MM.1S (cell line): ENCODE results near the gene GLIPR1L1.

ENCODE experiments used
- EZH2 ChIP-seq: fragments of 300-600 bp; sonication (generic); optimal IDR thresholded peaks from 2 replicates; pipeline ENCODE3; 2017; ENCODE audit warnings: low read depth, mild to moderate bottlenecking, antibody characterized with exemption, low read length, mixed read lengths
- TF ChIP-seq, protein P1 (sequence below): fragments of 300-600 bp; sonication (generic); IDR thresholded peaks from 2 replicates; pipeline ENCODE4 v1.5.1; 2016; ENCODE audit warnings: antibody characterized with exemption, low read length, mixed read lengths

DNA sequence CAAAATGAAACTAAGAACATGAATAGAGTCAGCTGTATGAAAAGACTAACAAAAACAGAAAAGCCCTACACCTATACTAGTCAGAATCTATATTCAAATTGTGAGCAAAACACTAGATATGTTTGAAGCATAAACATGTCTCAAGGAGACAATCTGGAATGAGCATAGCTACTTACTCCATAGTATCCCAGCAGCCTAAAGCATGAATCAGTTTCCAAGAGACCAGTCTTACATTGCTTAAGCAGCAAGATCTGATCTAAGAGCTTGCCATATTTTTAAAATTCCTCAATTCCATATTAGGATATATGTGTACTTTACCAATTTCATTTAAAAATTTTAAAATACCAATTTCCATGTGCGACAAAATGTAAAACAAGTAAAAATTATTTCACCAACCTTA lies 12.0 kb upstream of the GLIPR1L1 start:
- TF ChIP-seq, protein P1, sequence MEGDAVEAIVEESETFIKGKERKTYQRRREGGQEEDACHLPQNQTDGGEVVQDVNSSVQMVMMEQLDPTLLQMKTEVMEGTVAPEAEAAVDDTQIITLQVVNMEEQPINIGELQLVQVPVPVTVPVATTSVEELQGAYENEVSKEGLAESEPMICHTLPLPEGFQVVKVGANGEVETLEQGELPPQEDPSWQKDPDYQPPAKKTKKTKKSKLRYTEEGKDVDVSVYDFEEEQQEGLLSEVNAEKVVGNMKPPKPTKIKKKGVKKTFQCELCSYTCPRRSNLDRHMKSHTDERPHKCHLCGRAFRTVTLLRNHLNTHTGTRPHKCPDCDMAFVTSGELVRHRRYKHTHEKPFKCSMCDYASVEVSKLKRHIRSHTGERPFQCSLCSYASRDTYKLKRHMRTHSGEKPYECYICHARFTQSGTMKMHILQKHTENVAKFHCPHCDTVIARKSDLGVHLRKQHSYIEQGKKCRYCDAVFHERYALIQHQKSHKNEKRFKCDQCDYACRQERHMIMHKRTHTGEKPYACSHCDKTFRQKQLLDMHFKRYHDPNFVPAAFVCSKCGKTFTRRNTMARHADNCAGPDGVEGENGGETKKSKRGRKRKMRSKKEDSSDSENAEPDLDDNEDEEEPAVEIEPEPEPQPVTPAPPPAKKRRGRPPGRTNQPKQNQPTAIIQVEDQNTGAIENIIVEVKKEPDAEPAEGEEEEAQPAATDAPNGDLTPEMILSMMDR: no peak
- TF ChIP-seq EZH2: no peak
